ENCODE data around the gene TASP1. TPM values are rescaled to one million over a fixed set of nuclear protein-coding genes. Genes with fewer than 3 reads are reported as not detected.

Gene TASP1
- total RNA-seq, 6 experiments from 2014 or later: 2.5 to 6.1 (median 4.3) TPM

GRCh38 chr20:13571662-13572061, 67.1 kb downstream of the TASP1 start:
- intact Hi-C loops (cut with DNase I): no loop called here
- 94% methylated on average over 2 of the region's 2 CpGs for WGBS (ENCODE audit: insufficient coverage, low coverage, low lambda C conversion rate, missing lambda C conversion rate)
- Histone ChIP-seq H3K4me1 (no peaks in the 10 kb centered on the region), H3K27me3 (no peaks in the 10 kb centered on the region), H3K4me3 (no peak overlapping the region), H3K9me3 (no peaks in the 10 kb centered on the region), H3K27ac (no peak overlapping the region), H3K36me3 (no peaks in the 10 kb centered on the region)
- DNase-seq (no peak), ATAC-seq (no peak)
- TF ChIP-seq CTCF (IDR thresholded peaks at IDR 0.05): no peak
- no peak for TF ChIP-seq POLR2A (IDR thresholded peaks at IDR 0.05)

GRCh38 chr20:13567663-13568062, 71.1 kb downstream of the TASP1 start:
- no peak for TF ChIP-seq CTCF (IDR thresholded peaks at IDR 0.05)
- TF ChIP-seq POLR2A (IDR thresholded peaks at IDR 0.05): no peak
- DNase-seq: no peak

GRCh38 chr20:13563854-13564253, 74.9 kb downstream of the TASP1 start:
- intact Hi-C loops (cut with DNase I): no loop called here
- no peaks in the 10 kb centered on the region for H3K4me1 ChIP-seq
- TF ChIP-seq POLR2A (IDR thresholded peaks at IDR 0.05) (no peak), CTCF (IDR thresholded peaks at IDR 0.05) (no peak)
- no peak for DNase-seq
- no peaks in the 10 kb centered on the region for H3K9me3 ChIP-seq
- no peak overlapping the region for H3K27ac ChIP-seq
- no peaks in the 10 kb centered on the region for H3K36me3 ChIP-seq
- no peak for ATAC-seq
- no peaks in the 10 kb centered on the region for H3K27me3 ChIP-seq
- no peak overlapping the region for H3K4me3 ChIP-seq
- WGBS (ENCODE audit: insufficient coverage, low coverage, low lambda C conversion rate, missing lambda C conversion rate): 100% methylated on average over 1 of the region's 1 CpG

More at GRCh38 chr20:13567663-13568062, 71.1 kb downstream of the TASP1 start:
- Histone ChIP-seq H3K27me3 (no peaks in the 10 kb centered on the region), H3K9me3 (no peaks in the 10 kb centered on the region), H3K27ac (no peak overlapping the region), H3K36me3 (no peaks in the 10 kb centered on the region), H3K4me3 (no peak overlapping the region), H3K4me1 (no peaks in the 10 kb centered on the region)
- no peak for ATAC-seq
- intact Hi-C loops (cut with DNase I): no loop called here
- WGBS (ENCODE audit: insufficient coverage, low coverage, low lambda C conversion rate, missing lambda C conversion rate): 53% methylated on average over 3 of the region's 3 CpGs

GRCh38 chr20:13554706-13555105, 84.0 kb downstream of the TASP1 start:
- no peak for TF ChIP-seq POLR2A (IDR thresholded peaks at IDR 0.05)
- TF ChIP-seq CTCF (IDR thresholded peaks at IDR 0.05): no peak
- Histone ChIP-seq H3K27me3 (no peaks in the 10 kb centered on the region), H3K4me3 (no peak overlapping the region), H3K4me1 (no peaks in the 10 kb centered on the region), H3K36me3 (no peaks in the 10 kb centered on the region), H3K9me3 (no peaks in the 10 kb centered on the region), H3K27ac (no peak overlapping the region)
- DNase-seq: no peak
- WGBS (ENCODE audit: insufficient coverage, low coverage, low lambda C conversion rate, missing lambda C conversion rate): 88% methylated on average over 1 of the region's 1 CpG
- ATAC-seq: peak in 1 of 4 donors; percentile 24
- intact Hi-C loops (cut with DNase I): no loop called here

- WGBS (ENCODE audit: insufficient coverage, low coverage, low lambda C conversion rate, missing lambda C conversion rate): 54% methylated on average over 3 of the region's 3 CpGs
- Histone ChIP-seq H3K4me3 (no peak overlapping the region), H3K36me3 (no peaks in the 10 kb centered on the region), H3K27me3 (no peaks in the 10 kb centered on the region), H3K4me1 (no peaks in the 10 kb centered on the region), H3K27ac (no peak overlapping the region), H3K9me3 (no peaks in the 10 kb centered on the region)
- intact Hi-C loops (cut with DNase I): no loop called here
- no peak for DNase-seq
- no peak for ATAC-seq
- TF ChIP-seq POLR2A (IDR thresholded peaks at IDR 0.05) (no peak), CTCF (IDR thresholded peaks at IDR 0.05) (no peak)
Observed at GRCh38 chr20:13554076-13554475, 84.7 kb downstream of the TASP1 start.
